OCI-M1 (cell line): ENCODE data around the gene AHRR.
"Not testable (repeated sequence)": the region's sequence is repeated elsewhere in the genome, so short reads cannot be mapped to it uniquely, and the experiment has no call there.

Experiments
- DNase-seq: peaks from one replicate; lab custom pipeline; 2025; lab: John Stamatoyannopoulos, UW

The AHRR gene

GRCh38 chr5:368183-369084 lies 46.9 kb downstream of the AHRR start:
- no peak for DNase-seq

- DNase-seq: no peak
These were observed 47.8 kb downstream of the AHRR start for GRCh38 chr5:369151-369868.

GRCh38 chr5:369869-370236 lies 48.3 kb downstream of the AHRR start:
- not testable (repeated sequence) for DNase-seq

GRCh38 chr5:370311-370958 lies 48.9 kb downstream of the AHRR start:
- no peak for DNase-seq

- DNase-seq: no peak
These were observed 49.7 kb downstream of the AHRR start for GRCh38 chr5:370959-371810.

GRCh38 chr5:371811-372555 lies 50.5 kb downstream of the AHRR start:
- peak; percentile 17 for DNase-seq

GRCh38 chr5:372556-372995 lies 51.1 kb downstream of the AHRR start:
- no peak for DNase-seq

GRCh38 chr5:372996-373709 lies 51.6 kb downstream of the AHRR start:
- peak; percentile 82 for DNase-seq

GRCh38 chr5:373710-374602 lies 52.4 kb downstream of the AHRR start:
- DNase-seq: peak; percentile 91

- DNase-seq: no peak
These were observed 53.3 kb downstream of the AHRR start for GRCh38 chr5:374631-375335.

GRCh38 chr5:375336-375920 lies 53.9 kb downstream of the AHRR start:
- no peak for DNase-seq

- no peak for DNase-seq
These were observed 54.6 kb downstream of the AHRR start for GRCh38 chr5:375921-376798.

GRCh38 chr5:376799-377325 lies 55.3 kb downstream of the AHRR start:
- no peak for DNase-seq

- no peak for DNase-seq
These were observed 55.9 kb downstream of the AHRR start for GRCh38 chr5:377326-377981.

- no peak for DNase-seq
These were observed 56.9 kb downstream of the AHRR start for GRCh38 chr5:378301-378891.
